HG03469 (cell line): Measurements from ENCODE around the gene PGLYRP2.
"Not testable (repeated sequence)": the region's sequence is repeated elsewhere in the genome, so short reads cannot be mapped to it uniquely, and the experiment has no call there.

ENCODE experiments used
- ATAC-seq: cut with Tn5 transposase; IDR thresholded peaks from one replicate; pipeline ENCODE4 v1.9.1; 2021; ENCODE audit warnings: mild to moderate bottlenecking, moderate library complexity, moderate number of reproducible peaks; ENCODE audit not compliant: unreplicated experiment

Gene PGLYRP2

GRCh38 chr19:15488489-15489226, 9.4 kb upstream of the PGLYRP2 start:
- ATAC-seq: no peak

GRCh38 chr19:15487038-15487437, 7.7 kb upstream of the PGLYRP2 start:
- no peak for ATAC-seq

GRCh38 chr19:15485768-15486167, 6.5 kb upstream of the PGLYRP2 start:
- ATAC-seq: not testable (repeated sequence)

GRCh38 chr19:15480996-15481395, 1.7 kb upstream of the PGLYRP2 start:
- not testable (repeated sequence) for ATAC-seq

GRCh38 chr19:15476325-15476724, 3.0 kb downstream of the PGLYRP2 start:
- ATAC-seq: no peak

GRCh38 chr19:15475611-15476010, 3.7 kb downstream of the PGLYRP2 start:
- no peak for ATAC-seq

GRCh38 chr19:15475169-15475568, 4.1 kb downstream of the PGLYRP2 start:
- ATAC-seq: no peak

- ATAC-seq: not testable (repeated sequence)
Measured at GRCh38 chr19:15473821-15474220, 5.5 kb downstream of the PGLYRP2 start.

- no peak for ATAC-seq
Measured at GRCh38 chr19:15471639-15472101, 7.6 kb downstream of the PGLYRP2 start.

- no peak for ATAC-seq
Measured at GRCh38 chr19:15469513-15470297, 9.6 kb downstream of the PGLYRP2 start.

GRCh38 chr19:15468675-15469512, 10.4 kb downstream of the PGLYRP2 start:
- ATAC-seq: no peak

GRCh38 chr19:15467734-15468214, 11.5 kb downstream of the PGLYRP2 start:
- no peak for ATAC-seq

GRCh38 chr19:15466851-15467733, 12.2 kb downstream of the PGLYRP2 start:
- ATAC-seq: no peak

GRCh38 chr19:15464394-15465385, 14.6 kb downstream of the PGLYRP2 start, which contains the start of gene RASAL3:
RASAL3 (minus strand) TSS chr19:15464544; CDS start chr19:15464358, 186 bp downstream.
- no peak for ATAC-seq

- ATAC-seq: no peak
Measured at GRCh38 chr19:15463861-15464371, 15.4 kb downstream of the PGLYRP2 start.

GRCh38 chr19:15461694-15462093, 17.6 kb downstream of the PGLYRP2 start:
- no peak for ATAC-seq

GRCh38 chr19:15457701-15458484, 21.4 kb downstream of the PGLYRP2 start:
- no peak for ATAC-seq
